Thyroid gland (tissue), 4 donors: ENCODE measurements around the gene BRINP1.

Experiments
- POLR2A ChIP-seq, 2 donors: fragments of 450-650 bp; IDR thresholded peaks; one replicate each; pipeline ENCODE4 v1.6.1; 2017; ENCODE audit warnings: antibody characterized with exemption in 2 of 2, mild to moderate bottlenecking in 2 of 2, moderate library complexity in 1 of 2
- TF ChIP-seq, protein P1 (sequence below), 6 experiments: fragments of 200-600 bp in 3 of 6; fragments of 450-650 bp in 3 of 6; sonication (generic) in 3 of 6; IDR thresholded peaks; one replicate each; pipeline ENCODE4 v1.5.1; 2016 to 2019; ENCODE audit warnings: antibody characterized with exemption in 6 of 6, mild to moderate bottlenecking in 2 of 6, inconsistent platforms in 1 of 6, moderate library complexity in 1 of 6

GRCh38 chr9:119284587-119285337, 84.5 kb downstream of the BRINP1 start:
- TF ChIP-seq, protein P1, sequence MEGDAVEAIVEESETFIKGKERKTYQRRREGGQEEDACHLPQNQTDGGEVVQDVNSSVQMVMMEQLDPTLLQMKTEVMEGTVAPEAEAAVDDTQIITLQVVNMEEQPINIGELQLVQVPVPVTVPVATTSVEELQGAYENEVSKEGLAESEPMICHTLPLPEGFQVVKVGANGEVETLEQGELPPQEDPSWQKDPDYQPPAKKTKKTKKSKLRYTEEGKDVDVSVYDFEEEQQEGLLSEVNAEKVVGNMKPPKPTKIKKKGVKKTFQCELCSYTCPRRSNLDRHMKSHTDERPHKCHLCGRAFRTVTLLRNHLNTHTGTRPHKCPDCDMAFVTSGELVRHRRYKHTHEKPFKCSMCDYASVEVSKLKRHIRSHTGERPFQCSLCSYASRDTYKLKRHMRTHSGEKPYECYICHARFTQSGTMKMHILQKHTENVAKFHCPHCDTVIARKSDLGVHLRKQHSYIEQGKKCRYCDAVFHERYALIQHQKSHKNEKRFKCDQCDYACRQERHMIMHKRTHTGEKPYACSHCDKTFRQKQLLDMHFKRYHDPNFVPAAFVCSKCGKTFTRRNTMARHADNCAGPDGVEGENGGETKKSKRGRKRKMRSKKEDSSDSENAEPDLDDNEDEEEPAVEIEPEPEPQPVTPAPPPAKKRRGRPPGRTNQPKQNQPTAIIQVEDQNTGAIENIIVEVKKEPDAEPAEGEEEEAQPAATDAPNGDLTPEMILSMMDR (IDR thresholded peaks at IDR 0.05) = no peak
- no peak for TF ChIP-seq POLR2A (IDR thresholded peaks at IDR 0.05)
